VCaP (cell line): ENCODE results near the gene GLRX3.

Experiments used
- H3K27ac ChIP-seq: fragments of 450-650 bp; 2 replicates; pipeline ENCODE4 v1.5.1; 2017
- CTCF ChIP-seq: fragments of 450-650 bp; conservative IDR thresholded peaks from 2 replicates; pipeline ENCODE4 v1.5.1; 2017; ENCODE audit warnings: mild to moderate bottlenecking, moderate library complexity

Gene GLRX3

GRCh38 chr10:130215931-130216231 is 79.7 kb downstream of the GLRX3 start:
- TF ChIP-seq CTCF, result no peak
- H3K27ac ChIP-seq, result no peak overlapping the region

GRCh38 chr10:130218181-130218641 is 82.0 kb downstream of the GLRX3 start:
- H3K27ac ChIP-seq, result no peak overlapping the region
- no peak for TF ChIP-seq CTCF

DNA sequence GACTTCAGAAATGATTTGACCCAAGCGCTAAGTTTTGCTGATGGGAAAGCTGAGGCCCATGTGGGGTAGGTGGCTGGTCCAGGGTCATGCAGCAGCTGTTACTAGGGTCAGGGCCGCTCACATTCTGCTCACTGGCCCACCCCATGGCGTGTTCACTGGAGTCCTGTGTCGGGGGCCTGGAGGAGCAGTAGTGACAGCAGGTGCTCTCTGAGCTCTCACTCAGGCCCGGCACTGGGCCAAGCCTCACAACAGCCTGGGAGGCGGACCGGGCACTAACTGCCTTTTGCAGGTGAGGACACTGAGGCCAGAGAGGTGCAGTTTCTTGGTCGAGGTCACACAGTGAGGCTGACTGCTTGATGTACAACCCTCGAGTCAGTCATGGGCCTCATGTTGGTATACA is 82.7 kb downstream of the GLRX3 start:
- no peak overlapping the region for H3K27ac ChIP-seq
- TF ChIP-seq CTCF, result no peak

- no peak overlapping the region for H3K27ac ChIP-seq
- TF ChIP-seq CTCF, result no peak
Measured at GRCh38 chr10:130220251-130221185, 84.3 kb downstream of the GLRX3 start.

- no peak overlapping the region for H3K27ac ChIP-seq
- TF ChIP-seq CTCF, result no peak
Measured at GRCh38 chr10:130221456-130222375, 85.5 kb downstream of the GLRX3 start.

DNA sequence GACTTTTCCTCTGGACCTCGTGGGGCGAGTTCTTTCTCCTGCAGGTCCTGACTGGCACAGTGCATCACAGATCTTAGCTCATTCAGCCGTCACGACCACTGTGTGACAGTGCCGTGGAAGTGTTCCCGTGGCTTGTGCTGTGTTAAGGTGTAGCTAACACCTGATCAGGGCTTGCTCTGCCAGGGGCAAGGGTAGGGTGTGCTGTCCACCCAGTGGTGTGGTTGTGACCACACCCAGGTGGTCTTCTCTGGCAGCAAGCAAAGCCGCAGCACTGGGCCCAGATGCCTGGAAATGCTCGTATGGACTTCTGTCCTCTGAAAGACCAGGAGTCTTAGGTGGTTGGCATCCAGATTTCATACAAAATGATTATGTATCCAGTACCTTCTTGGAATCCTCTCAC is 86.2 kb downstream of the GLRX3 start:
- no peak overlapping the region for H3K27ac ChIP-seq
- no peak for TF ChIP-seq CTCF

- TF ChIP-seq CTCF, result no peak
- no peak overlapping the region for H3K27ac ChIP-seq
Measured at GRCh38 chr10:130224228-130224627, 88.0 kb downstream of the GLRX3 start.
